ENCODE results near the gene PTPRJ. TPM values are rescaled to one million over a fixed set of nuclear protein-coding genes. Genes with fewer than 3 reads are reported as not detected.

PTPRJ gene
- total and polyA plus RNA-seq, 9 of the 15 experiments (the other 6 are each of a cell fraction or from before 2014, with no cell fraction given): 0.56 to 10.7 (median 4.8) TPM

- no peak for TF ChIP-seq REST (IDR thresholded peaks at IDR 0.05; ENCODE audit: borderline replicate concordance)
- TF ChIP-seq REST (CRISPR knock-in tag; IDR thresholded peaks at IDR 0.05; ENCODE audit: low read depth): no peak
- no peak for TF ChIP-seq KDM5B (IDR thresholded peaks at IDR 0.05; ENCODE audit: insufficient replicate concordance, low read depth, low read length)
- no peak for TF ChIP-seq CHD2 (IDR thresholded peaks at IDR 0.05; ENCODE audit: low read depth, low read length)
- TF ChIP-seq HDAC1 (IDR thresholded peaks at IDR 0.05): no peak
- TF ChIP-seq DIDO1 (tag; IDR thresholded peaks at IDR 0.05; ENCODE audit: low read depth): no peak
- TF ChIP-seq ZNF561 (CRISPR knock-in tag; conservative IDR thresholded peaks at IDR 0.05): no peak
- TF ChIP-seq GABPA (tag; conservative IDR thresholded peaks at IDR 0.05; ENCODE audit: low read depth): 0 out of 2 replicates have a peak, but pooled peaks have one; percentile 24
- no peak for TF ChIP-seq ZNF445 (CRISPR knock-in tag; IDR thresholded peaks at IDR 0.05; ENCODE audit: low read depth)
- TF ChIP-seq ESRRA (IDR thresholded peaks at IDR 0.05; ENCODE audit: borderline replicate concordance, low read depth): peak; percentile 87
- TF ChIP-seq ZNF717 (CRISPR knock-in tag; IDR thresholded peaks at IDR 0.05): no peak
- TF ChIP-seq ELF1 (tag; IDR thresholded peaks at IDR 0.05): peak; percentile 72
- no peak for TF ChIP-seq BRCA1 (IDR thresholded peaks at IDR 0.05)
- no peak for TF ChIP-seq BRCA1 (CRISPR knock-in tag; IDR thresholded peaks at IDR 0.05)
- TF ChIP-seq ZNF639 (CRISPR knock-in tag; conservative IDR thresholded peaks at IDR 0.05 in 1 of 2, IDR thresholded peaks at IDR 0.05 in 1 of 2): no peak
- no peak for TF ChIP-seq HDAC3 (IDR thresholded peaks at IDR 0.05; ENCODE audit: borderline replicate concordance, partially characterized antibody)
Measured at GRCh38 chr11:47955061-47955755, 25.2 kb upstream of the PTPRJ start (continued).

Measured in K562 (cell line).